A673 (cell line): ENCODE results near the gene FLRT2.

Experiments used
- CTCF ChIP-seq: fragments of 300-800, 200-600 bp; sonication (generic); conservative IDR thresholded peaks from 2 replicates; pipeline ENCODE4 v1.5.1; 2017; ENCODE audit warnings: low read depth, mild to moderate bottlenecking, antibody characterized with exemption, low read length, moderate library complexity, mixed read lengths
- EZH2 ChIP-seq: fragments of 200-600 bp; sonication (generic); IDR thresholded peaks from 2 replicates; pipeline ENCODE4 v1.6.1; 2017; ENCODE audit warnings: borderline replicate concordance, low read depth, mild to moderate bottlenecking, mixed read lengths, antibody characterized with exemption, low read length; ENCODE audit not compliant: poor library complexity, severe bottlenecking

DNA sequence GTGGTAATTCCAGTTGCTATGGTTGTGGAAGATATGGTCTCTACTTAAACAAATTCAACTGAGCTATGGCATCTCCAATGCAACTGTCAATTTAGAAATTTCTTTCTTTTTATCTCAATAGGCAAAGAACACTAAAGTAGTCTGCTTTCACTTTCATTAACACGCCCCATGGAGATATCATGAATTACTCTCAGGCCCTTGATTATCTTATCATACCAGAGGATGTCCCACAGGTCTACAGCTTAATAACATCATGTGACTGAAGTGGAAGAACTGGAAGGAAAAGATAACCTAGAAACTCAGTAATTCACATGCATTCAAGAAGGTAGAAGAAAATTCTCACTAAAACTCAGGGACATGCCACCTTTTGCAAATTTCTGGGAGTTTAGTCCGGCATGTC, 114.3 kb downstream of the FLRT2 start:
- no peak for TF ChIP-seq CTCF
- no peak for TF ChIP-seq EZH2
